Measurements from ENCODE around the gene FRMPD4. TPM values are rescaled to one million over a fixed set of nuclear protein-coding genes. Genes with fewer than 3 reads are reported as not detected.

Gene FRMPD4
- total and polyA plus RNA-seq, 10 of the 15 experiments (the other 5 are each of a cell fraction or from before 2014, with no cell fraction given), result not detected

GRCh38 chrX:12672367-12673106 is 534.3 kb downstream of the FRMPD4 start:
- SMC1A ChIA-PET (ENCODE audit: uncharacterized antibody, unreplicated experiment), result no interaction called here

More at GRCh38 chrX:12672367-12673106, 534.3 kb downstream of the FRMPD4 start:
- ATAC-seq (no peak), DNase-seq (ENCODE audit: low read depth, low spot score) (no peak), FAIRE-seq (no peak)
- in situ Hi-C loops (cut with MboI) (no loop called here), intact Hi-C loops (cut with micrococcal nuclease; ENCODE audit: unreplicated experiment) (no loop called here)
- WGBS (ENCODE audit: insufficient coverage, insufficient replicate concordance, low lambda C conversion rate, missing lambda C conversion rate), result 25% methylated on average over 3 of the region's 3 CpGs
- H3K4me2 ChIP-seq (ENCODE audit: control insufficient read depth, insufficient read depth), result no peak overlapping the region
- H4K20me1 ChIP-seq (ENCODE audit: control insufficient read depth, insufficient read depth), result no peaks in the 10 kb centered on the region
- no peaks in the 10 kb centered on the region for H3K9me3 ChIP-seq (replicated peaks; ENCODE audit: control insufficient read depth, insufficient read depth, low read length)
- no peak overlapping the region for H3K4me3 ChIP-seq
- no peaks in the 10 kb centered on the region for H3K36me3 ChIP-seq (ENCODE audit: control insufficient read depth in 2 of 2, insufficient read depth in 2 of 2, low read length in 1 of 2)
- H3K27me3 ChIP-seq (replicated peaks in 1 of 2; ENCODE audit: control insufficient read depth in 2 of 2, insufficient read depth in 2 of 2, low read length in 1 of 2), result no peaks in the 10 kb centered on the region; a peak in 1 of 4 replicates
- no peak overlapping the region for H2AFZ ChIP-seq (ENCODE audit: control insufficient read depth, low read depth, low read length)
- no peak overlapping the region for H3K9ac ChIP-seq (ENCODE audit: control insufficient read depth, insufficient read depth, low read length)
- RAD21 ChIA-PET (ENCODE audit: unreplicated experiment), result no interaction called here
- POLR2A ChIA-PET, result no interaction called here
- no peak overlapping the region for H3K27ac ChIP-seq (ENCODE audit: control insufficient read depth, insufficient read depth)
- no TSS peak for BruUV-seq (replicated peaks)
- H3K79me2 ChIP-seq (ENCODE audit: control insufficient read depth, insufficient read depth, low read length), result no peaks in the 10 kb centered on the region
- CTCF ChIA-PET, result no interaction called here
- no peak for TF ChIP-seq ZNF592 (IDR thresholded peaks at IDR 0.05)
- no peak for TF ChIP-seq BHLHE40 (IDR thresholded peaks at IDR 0.05; ENCODE audit: borderline replicate concordance in 1 of 2, low read depth in 2 of 2, low read length in 1 of 2)
- TF ChIP-seq NFYB (IDR thresholded peaks at IDR 0.05; ENCODE audit: insufficient read depth, low read depth, low read length), result no peak
- no peak for TF ChIP-seq IKZF1 (conservative IDR thresholded peaks at IDR 0.05)
- TF ChIP-seq ATF3 (IDR thresholded peaks at IDR 0.05; ENCODE audit: borderline replicate concordance, extremely low read depth, low read depth, low read length), result no peak
- TF ChIP-seq POLR2A (IDR thresholded peaks at IDR 0.05; ENCODE audit: low read depth, low read length), result no peak
- no peak for TF ChIP-seq CTCF (IDR thresholded peaks at IDR 0.05 in 2 of 3, conservative IDR thresholded peaks at IDR 0.05 in 1 of 3; ENCODE audit: control insufficient read depth in 2 of 3, extremely low read depth in 1 of 3, insufficient read depth in 1 of 3, low read depth in 3 of 3, low read length in 3 of 3)
- TF ChIP-seq BRCA1 (IDR thresholded peaks at IDR 0.05; ENCODE audit: low read depth, low read length), result no peak
- TF ChIP-seq MXI1 (IDR thresholded peaks at IDR 0.05; ENCODE audit: low read depth, low read length), result no peak
- no peak for TF ChIP-seq MEF2A (IDR thresholded peaks at IDR 0.05; ENCODE audit: insufficient read depth, low read depth, low read length)
- no peak for TF ChIP-seq ATF7 (IDR thresholded peaks at IDR 0.05; ENCODE audit: low read depth)
- TF ChIP-seq ZBED1 (IDR thresholded peaks at IDR 0.05; ENCODE audit: borderline replicate concordance), result no peak
- TF ChIP-seq SIX5 (IDR thresholded peaks at IDR 0.05; ENCODE audit: low read depth, low read length, severe bottlenecking), result no peak
- TF ChIP-seq POLR2AphosphoS5 (IDR thresholded peaks at IDR 0.05; ENCODE audit: low read length), result no peak
- no peak for TF ChIP-seq HDAC2 (IDR thresholded peaks at IDR 0.05)
- no peak for TF ChIP-seq ZNF384 (IDR thresholded peaks at IDR 0.05; ENCODE audit: borderline replicate concordance, low read depth, low read length)
- no peak for TF ChIP-seq PML (IDR thresholded peaks at IDR 0.05; ENCODE audit: low read length)
- H3K4me1 ChIP-seq (ENCODE audit: control insufficient read depth, insufficient read depth, low read length), result no peaks in the 10 kb centered on the region

All from GM12878 (cell line).